Cardiac muscle cell (in vitro differentiated cells and primary cell): Measurements from ENCODE around the gene GTF2A2. TPM values are rescaled to one million over a fixed set of nuclear protein-coding genes. Genes with fewer than 3 reads are reported as not detected.
A peak's percentile ranks its signal among the peaks of the same experiment; 100 is the strongest.

Source experiments
- DNase-seq, 2 donors: peaks; one replicate each; pipeline versions ENCODE4 v3.0.0 to v3.0.0-alpha.2; 2010 to 2017; ENCODE audit warnings: low read depth in 1 of 2, low spot score in 1 of 2
- H3K27ac ChIP-seq: fragments of 200-600 bp; sonication (generic); 2 replicates; pipeline ENCODE4 v1.5.1; 2016
- H3K27me3 ChIP-seq: fragments of 200-600 bp; sonication (generic); 2 replicates; pipeline ENCODE4 v1.6.0; 2016; ENCODE audit warnings: control low read depth
- H3K36me3 ChIP-seq: fragments of 200-600 bp; sonication (generic); 2 replicates; pipeline ENCODE4 v1.5.1; 2016; ENCODE audit warnings: control low read depth
- H3K4me1 ChIP-seq: fragments of 200-600 bp; sonication (generic); 2 replicates; pipeline ENCODE4 v1.8.1; 2017; ENCODE audit warnings: low read depth, mild to moderate bottlenecking, mixed run types
- H3K4me3 ChIP-seq: fragments of 200-600 bp; sonication (generic); 2 replicates; pipeline ENCODE4 v1.5.1; 2016; ENCODE audit warnings: mild to moderate bottlenecking
- H3K9me3 ChIP-seq: fragments of 200-600 bp; sonication (generic); 2 replicates; pipeline ENCODE4 v1.5.1; 2017; ENCODE audit warnings: low read depth, mild to moderate bottlenecking, control low read depth
- CTCF ChIP-seq: IDR thresholded peaks from 2 replicates; pipeline ENCODE4 v1.5.1; 2012; ENCODE audit warnings: low read depth, mild to moderate bottlenecking, low read length
- polyA plus RNA-seq: library from polyadenylated mRNA; unstranded; fragments of >200 nt; fragmentation: Nextera tagmentation; extraction: Ambion mirVana; gene quantifications from 2 replicates; pipeline ENCODE4 v1.2.1, GENCODE V29; 2016
- total RNA-seq: library from RNA; depleted of rRNA; stranded (reverse); fragments of >200 nt; gene quantifications from 2 replicates; pipeline ENCODE4 v1.2.3, GENCODE V29; 2016

Gene GTF2A2
- total and polyA plus RNA-seq, 2 experiments from 2014 or later, result 22.2 to 274 TPM

GRCh38 chr15:59662260-59662659 lies 4.9 kb upstream of the GTF2A2 start:
- H3K4me3 ChIP-seq, result no peak overlapping the region
- H3K36me3 ChIP-seq, result peaks cover 34% of the 10 kb centered on the region
- peak in 1 of 2 donors; percentile 43 for DNase-seq
- no peak for TF ChIP-seq CTCF
- no peak overlapping the region for H3K27ac ChIP-seq
- no peaks in the 10 kb centered on the region for H3K4me1 ChIP-seq
- no peaks in the 10 kb centered on the region for H3K27me3 ChIP-seq
- no peaks in the 10 kb centered on the region for H3K9me3 ChIP-seq

- Histone ChIP-seq H3K36me3 (peaks cover 25% of the 10 kb centered on the region), H3K27me3 (no peaks in the 10 kb centered on the region), H3K27ac (no peak overlapping the region), H3K9me3 (no peaks in the 10 kb centered on the region), H3K4me3 (no peak overlapping the region), H3K4me1 (peaks cover 16% of the 10 kb centered on the region)
- TF ChIP-seq CTCF, result no peak
- DNase-seq, result no peak
Observed at GRCh38 chr15:59659366-59659765, 2.1 kb upstream of the GTF2A2 start.

- no peak for DNase-seq
Observed at GRCh38 chr15:59657635-59658125, 365 bp upstream of the GTF2A2 start.

GRCh38 chr15:59654046-59654445 lies 3.3 kb downstream of the GTF2A2 start:
- no peak for TF ChIP-seq CTCF
- H3K36me3 ChIP-seq, result peaks cover 21% of the 10 kb centered on the region

More at GRCh38 chr15:59657635-59658125, 365 bp upstream of the GTF2A2 start:
- Histone ChIP-seq H3K4me3 (peak overlapping the region; percentile 98), H3K27me3 (no peaks in the 10 kb centered on the region), H3K4me1 (peaks cover 16% of the 10 kb centered on the region), H3K9me3 (no peaks in the 10 kb centered on the region), H3K36me3 (peaks cover 12% of the 10 kb centered on the region), H3K27ac (peak overlapping the region; percentile 95)
- no peak for TF ChIP-seq CTCF

GRCh38 chr15:59649603-59650002 lies 7.7 kb downstream of the GTF2A2 start:
- Histone ChIP-seq H3K9me3 (no peaks in the 10 kb centered on the region), H3K27ac (peak overlapping the region; percentile 73), H3K36me3 (peaks cover 33% of the 10 kb centered on the region), H3K27me3 (no peaks in the 10 kb centered on the region), H3K4me3 (no peak overlapping the region), H3K4me1 (peaks cover 7% of the 10 kb centered on the region)
- no peak for DNase-seq
- no peak for TF ChIP-seq CTCF

More at GRCh38 chr15:59654046-59654445, 3.3 kb downstream of the GTF2A2 start:
- no peaks in the 10 kb centered on the region for H3K27me3 ChIP-seq
- H3K9me3 ChIP-seq, result no peaks in the 10 kb centered on the region
- no peak overlapping the region for H3K27ac ChIP-seq
- H3K4me3 ChIP-seq, result no peak overlapping the region
- H3K4me1 ChIP-seq, result peaks cover 24% of the 10 kb centered on the region
- no peak for DNase-seq
